ENCODE data around the gene LNP1. TPM values are rescaled to one million over a fixed set of nuclear protein-coding genes. Genes with fewer than 3 reads are reported as not detected.

LNP1 gene
- total and polyA plus RNA-seq, 2 of the 13 experiments (the other 11 are each of a cell fraction or from before 2014, with no cell fraction given): 3.6 to 7.0 TPM

GRCh38 chr3:100386437-100387074 lies 14.8 kb upstream of the LNP1 start (continued):
- TF ChIP-seq ZNF17 (CRISPR knock-in tag; IDR thresholded peaks at IDR 0.05) (no peak), ZFP36L2 (CRISPR knock-in tag; IDR thresholded peaks at IDR 0.05) (no peak), NFE2L1 (CRISPR knock-in tag; IDR thresholded peaks at IDR 0.05; ENCODE audit: borderline replicate concordance) (no peak), MED13 (CRISPR knock-in tag; IDR thresholded peaks at IDR 0.05) (no peak), SMARCE1 (IDR thresholded peaks at IDR 0.05; ENCODE audit: borderline replicate concordance) (no peak), NR2F1 (CRISPR knock-in tag; IDR thresholded peaks at IDR 0.05) (peak; percentile 31 to 69; a peak in 2 of 4 replicates), MXI1 (IDR thresholded peaks at IDR 0.05; ENCODE audit: borderline replicate concordance, low read depth, low read length) (no peak), ZHX1 (CRISPR knock-in tag; IDR thresholded peaks at IDR 0.05; ENCODE audit: low read depth) (no peak), BCLAF1 (IDR thresholded peaks at IDR 0.05) (no peak), GMEB1 (CRISPR knock-in tag; IDR thresholded peaks at IDR 0.05; ENCODE audit: borderline replicate concordance) (no peak), CBFB (CRISPR knock-in tag; IDR thresholded peaks at IDR 0.05) (no peak), ASH2L (IDR thresholded peaks at IDR 0.05; ENCODE audit: insufficient read length, low read depth, low read length) (peak; percentile 52), CREM (IDR thresholded peaks at IDR 0.05) (peak; percentile 62; the same call in 1 of the 2 replicates), CREM (CRISPR knock-in tag; IDR thresholded peaks at IDR 0.05) (no peak), RFX5 (IDR thresholded peaks at IDR 0.05; ENCODE audit: low read depth, low read length) (no peak), ZNF34 (CRISPR knock-in tag; IDR thresholded peaks at IDR 0.05; ENCODE audit: borderline replicate concordance) (no peak), ZNF230 (CRISPR knock-in tag; IDR thresholded peaks at IDR 0.05) (no peak), GATA4 (IDR thresholded peaks at IDR 0.05; ENCODE audit: borderline replicate concordance, low read depth) (no peak), ZMYM3 (CRISPR knock-in tag; IDR thresholded peaks at IDR 0.05) (no peak), ZNF607 (CRISPR knock-in tag; IDR thresholded peaks at IDR 0.05; ENCODE audit: borderline replicate concordance) (no peak), TFAP4 (IDR thresholded peaks at IDR 0.05; ENCODE audit: borderline replicate concordance, low read depth) (no peak)
